ENCODE results near the gene CCDC141. TPM values are rescaled to one million over a fixed set of nuclear protein-coding genes. Genes with fewer than 3 reads are reported as not detected.

The CCDC141 gene
- total and polyA plus RNA-seq, 2 experiments from 2014 or later, result 11.7 to 13.4 TPM

GRCh38 chr2:178962805-178963433 is 87.0 kb downstream of the CCDC141 start:
- no peak overlapping the region for H3K4me2 ChIP-seq
- no peaks in the 10 kb centered on the region for H3K36me3 ChIP-seq (ENCODE audit: insufficient read depth)
- no peak overlapping the region for H3K27ac ChIP-seq (ENCODE audit: low read depth)
- no peak for DNase-seq (ENCODE audit: low spot score)
- Mint-ChIP-seq H3K27ac (no peak overlapping the region), H3K4me1 (peaks cover 12% of the 10 kb centered on the region), H3K27me3 (ENCODE audit: insufficient read depth, low read depth, poor library complexity) (no peaks in the 10 kb centered on the region), H3K4me3 (no peak overlapping the region), H3K36me3 (ENCODE audit: low read depth) (peaks cover 9% of the 10 kb centered on the region), H3K9me3 (no peaks in the 10 kb centered on the region)
- no peak for TF ChIP-seq CREB1 (CRISPR knock-in tag; IDR thresholded peaks at IDR 0.05; ENCODE audit: low read depth)
- no peak for TF ChIP-seq ZNF114 (CRISPR knock-in tag; IDR thresholded peaks at IDR 0.05)
- TF ChIP-seq NANOG (IDR thresholded peaks at IDR 0.05; ENCODE audit: borderline replicate concordance), result no peak
- no peak for TF ChIP-seq ZNF462 (CRISPR knock-in tag; IDR thresholded peaks at IDR 0.05)
- TF ChIP-seq JUNB (IDR thresholded peaks at IDR 0.05; ENCODE audit: unreplicated experiment), result no peak
- TF ChIP-seq POLR2AphosphoS5 (IDR thresholded peaks at IDR 0.05; ENCODE audit: low read depth), result no peak
- TF ChIP-seq CTCF (conservative IDR thresholded peaks at IDR 0.05; ENCODE audit: low read depth in 2 of 2), result no peak
- TF ChIP-seq, protein P1, sequence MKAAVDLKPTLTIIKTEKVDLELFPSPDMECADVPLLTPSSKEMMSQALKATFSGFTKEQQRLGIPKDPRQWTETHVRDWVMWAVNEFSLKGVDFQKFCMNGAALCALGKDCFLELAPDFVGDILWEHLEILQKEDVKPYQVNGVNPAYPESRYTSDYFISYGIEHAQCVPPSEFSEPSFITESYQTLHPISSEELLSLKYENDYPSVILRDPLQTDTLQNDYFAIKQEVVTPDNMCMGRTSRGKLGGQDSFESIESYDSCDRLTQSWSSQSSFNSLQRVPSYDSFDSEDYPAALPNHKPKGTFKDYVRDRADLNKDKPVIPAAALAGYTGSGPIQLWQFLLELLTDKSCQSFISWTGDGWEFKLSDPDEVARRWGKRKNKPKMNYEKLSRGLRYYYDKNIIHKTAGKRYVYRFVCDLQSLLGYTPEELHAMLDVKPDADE (IDR thresholded peaks at IDR 0.05), result no peak
- no peak for TF ChIP-seq STAT1 (IDR thresholded peaks at IDR 0.05; ENCODE audit: unreplicated experiment)
- no peak for TF ChIP-seq EZH2phosphoT487 (IDR thresholded peaks at IDR 0.05; ENCODE audit: unreplicated experiment)
- no peak for TF ChIP-seq ZNF331 (CRISPR knock-in tag; IDR thresholded peaks at IDR 0.05; ENCODE audit: low read depth)
- no peak for TF ChIP-seq EZH2 (IDR thresholded peaks at IDR 0.05; ENCODE audit: low read depth, unreplicated experiment)
- TF ChIP-seq REST (IDR thresholded peaks at IDR 0.05; ENCODE audit: unreplicated experiment), result no peak
- no peaks in the 10 kb centered on the region for H4K20me1 ChIP-seq (replicated peaks; ENCODE audit: insufficient read depth)
- H3F3A ChIP-seq (replicated peaks; ENCODE audit: low read depth), result no peaks in the 10 kb centered on the region
- H3K27me3 ChIP-seq (ENCODE audit: insufficient read depth), result no peaks in the 10 kb centered on the region
- no peaks in the 10 kb centered on the region for H3K79me2 ChIP-seq (replicated peaks; ENCODE audit: insufficient read depth)
- peaks cover 7% of the 10 kb centered on the region for H3K4me1 ChIP-seq (ENCODE audit: insufficient read depth)
- ATAC-seq, result no peak
- H2AFZ ChIP-seq, result no peak overlapping the region
- H3K4me3 ChIP-seq, result no peak overlapping the region
- peaks cover 10% of the 10 kb centered on the region for H3K9me2 ChIP-seq (ENCODE audit: insufficient read depth)

Data from GM23338 (cell line).